HepG2 (cell line): ENCODE data around the gene SOX12. TPM values are rescaled to one million over a fixed set of nuclear protein-coding genes. Genes with fewer than 3 reads are reported as not detected.
A peak's percentile ranks its signal among the peaks of the same experiment; 100 is the strongest.

Experiments
- ATF3 ChIP-seq: sonication (generic); formaldehyde crosslinking; IDR thresholded peaks from 2 replicates; pipeline ENCODE4 v1.4.0; 2020; ENCODE audit warnings: missing genetic modification reagents
- CREBL2 ChIP-seq: sonication (generic); formaldehyde crosslinking; IDR thresholded peaks from 2 replicates; pipeline ENCODE4 v1.8.1; 2023; ENCODE audit warnings: missing genetic modification reagents, mild to moderate bottlenecking, borderline replicate concordance
- DNMT3B ChIP-seq: conservative IDR thresholded peaks from 2 replicates; pipeline ENCODE4 v1.6.1; 2016; ENCODE audit warnings: missing biosample characterization, control low read depth
- E2F2 ChIP-seq: sonication (generic); formaldehyde crosslinking; IDR thresholded peaks from 2 replicates; pipeline ENCODE4 v1.4.0; 2020; ENCODE audit warnings: missing genetic modification reagents, borderline replicate concordance
- HMG20A ChIP-seq: IDR thresholded peaks from 2 replicates; pipeline ENCODE4 v1.6.1; 2016; ENCODE audit warnings: borderline replicate concordance
- JDP2 ChIP-seq: sonication (generic); formaldehyde crosslinking; IDR thresholded peaks from 2 replicates; pipeline ENCODE4 v1.8.1; 2022; ENCODE audit warnings: missing genetic modification reagents, borderline replicate concordance
- KLF6 ChIP-seq: IDR thresholded peaks from 2 replicates; pipeline ENCODE4 v1.8.0; 2016; ENCODE audit warnings: missing biosample characterization, missing genetic modification reagents
- MAFK ChIP-seq, 2 experiments: IDR thresholded peaks in 1 of 2; conservative IDR thresholded peaks in 1 of 2; 2 replicates each; pipeline ENCODE4 v1.6.1; 2011; ENCODE audit warnings: improper control_type of control experiment in 2 of 2, low read length in 2 of 2
- MED1 ChIP-seq: sonication (generic); formaldehyde crosslinking; IDR thresholded peaks from 2 replicates; pipeline ENCODE4 v1.4.0; 2020; ENCODE audit warnings: missing genetic modification reagents
- NR2F1 ChIP-seq, 2 experiments: fragments of 450-650 bp in 1 of 2; formaldehyde crosslinking in 1 of 2; IDR thresholded peaks; 2 replicates each; pipeline versions ENCODE4 v1.5.0 to v1.6.1; 2016 to 2020; ENCODE audit warnings: mild to moderate bottlenecking in 1 of 2, missing compliant biosample characterization in 1 of 2, missing genetic modification reagents in 1 of 2, moderate library complexity in 1 of 2
- PAX8 ChIP-seq: sonication (generic); formaldehyde crosslinking; IDR thresholded peaks from 2 replicates; pipeline ENCODE4 v1.8.0; 2022; ENCODE audit warnings: mild to moderate bottlenecking, missing genetic modification reagents, borderline replicate concordance
- RARG ChIP-seq: sonication (generic); formaldehyde crosslinking; IDR thresholded peaks from 2 replicates; pipeline ENCODE4 v1.4.0; 2020; ENCODE audit warnings: low read depth, mild to moderate bottlenecking, missing genetic modification reagents
- RBFOX2 ChIP-seq: fragments of 200-400 bp; formaldehyde crosslinking; IDR thresholded peaks from 2 replicates; pipeline ENCODE4 v1.6.1; 2017; ENCODE audit warnings: low read depth, mild to moderate bottlenecking, low read length
- SNAPC2 ChIP-seq: sonication (generic); formaldehyde crosslinking; IDR thresholded peaks from 2 replicates; pipeline ENCODE4 v1.8.1; 2022; ENCODE audit warnings: mild to moderate bottlenecking, missing genetic modification reagents
- TCF7L2 ChIP-seq: IDR thresholded peaks from 2 replicates; pipeline ENCODE4 v1.6.1; 2011; ENCODE audit warnings: mild to moderate bottlenecking, low read depth, low read length, moderate library complexity
- ZBTB10 ChIP-seq: sonication (generic); formaldehyde crosslinking; IDR thresholded peaks from 2 replicates; pipeline ENCODE4 v1.4.0; 2020; ENCODE audit warnings: missing genetic modification reagents, borderline replicate concordance
- ZBTB21 ChIP-seq: sonication (generic); formaldehyde crosslinking; IDR thresholded peaks from 2 replicates; pipeline ENCODE4 v1.4.0; 2020; ENCODE audit warnings: missing genetic modification reagents
- ZBTB33 ChIP-seq: sonication (generic); formaldehyde crosslinking; IDR thresholded peaks from 2 replicates; pipeline ENCODE4 v1.4.0; 2020; ENCODE audit warnings: missing genetic modification reagents
- ZBTB38 ChIP-seq: sonication (generic); formaldehyde crosslinking; IDR thresholded peaks from 2 replicates; pipeline ENCODE4 v1.5.1; 2020; ENCODE audit warnings: mild to moderate bottlenecking, missing genetic modification reagents
- ZNF121 ChIP-seq: sonication (generic); formaldehyde crosslinking; IDR thresholded peaks from 2 replicates; pipeline ENCODE4 v1.5.0; 2020; ENCODE audit warnings: mild to moderate bottlenecking, missing genetic modification reagents
- ZNF691 ChIP-seq: sonication (generic); formaldehyde crosslinking; IDR thresholded peaks from 2 replicates; pipeline ENCODE4 v1.4.0; 2020; ENCODE audit warnings: missing genetic modification reagents, low read depth, mild to moderate bottlenecking, borderline replicate concordance
- ZNF713 ChIP-seq: sonication (generic); formaldehyde crosslinking; IDR thresholded peaks from 2 replicates; pipeline ENCODE4 v1.4.0; 2020; ENCODE audit warnings: mild to moderate bottlenecking, missing genetic modification reagents
- polyA plus RNA-seq, 8 experiments: library from polyadenylated mRNA; depleted of rRNA in 3 of 8; stranded (reverse) in 7 of 8; unstranded in 1 of 8; fragments of >200 nt; fragmentation: Illumina TruSeq in 4 of 8; extraction: Trizol in 4 of 8; gene quantifications; 2 replicates each; pipeline versions ENCODE4 v1.2.1 to v1.2.3, GENCODE V29; 2011 to 2016; ENCODE audit warnings: low read depth in 4 of 8, missing spikeins in 1 of 8, mixed read lengths in 1 of 8; ENCODE audit not compliant: insufficient read depth in 1 of 8
- total RNA-seq, 5 experiments: library from RNA; depleted of rRNA; stranded (reverse); fragments of >200 nt; fragmentation: Illumina TruSeq; extraction: Trizol; gene quantifications; 2 replicates each; pipeline ENCODE4 v1.2.3, GENCODE V29; 2016; ENCODE audit warnings: low read depth in 1 of 5

Gene SOX12
- total and polyA plus RNA-seq, 2 of the 13 experiments (the other 11 are each of a cell fraction or from before 2014, with no cell fraction given): 10.0 to 18.7 TPM

GRCh38 chr20:363319-364078, 38.1 kb downstream of the SOX12 start (continued):
- TF ChIP-seq ZBTB33 (CRISPR knock-in tag) (no peak), DNMT3B (peak; percentile 73; the same call in 1 of the 2 replicates), RBFOX2 (no peak), RARG (CRISPR knock-in tag) (no peak), MAFK (conservative IDR thresholded peaks at IDR 0.05 in 1 of 2, IDR thresholded peaks at IDR 0.05 in 1 of 2; ENCODE audit: low read length in 2 of 2) (0 out of 4 replicates have a peak, but pooled peaks of 1 of the 2 experiments have one; percentile 1), PAX8 (CRISPR knock-in tag) (no peak), E2F2 (no peak), ZNF713 (CRISPR knock-in tag) (0 out of 2 replicates have a peak, but pooled peaks have one; percentile 21), NR2F1 (CRISPR knock-in tag; IDR thresholded peaks at IDR 0.05) (no peak), MED1 (CRISPR knock-in tag) (peak; percentile 64), CREBL2 (CRISPR knock-in tag) (no peak), KLF6 (CRISPR knock-in tag) (no peak), ZBTB21 (CRISPR knock-in tag) (no peak), ZNF121 (no peak), ZBTB10 (CRISPR knock-in tag) (no peak), TCF7L2 (no peak), ZBTB38 (CRISPR knock-in tag) (peak; percentile 89), ZNF691 (CRISPR knock-in tag) (no peak; the same call in 1 of the 2 replicates), ATF3 (CRISPR knock-in tag) (0 out of 2 replicates have a peak, but pooled peaks have one; percentile 22), JDP2 (CRISPR knock-in tag) (no peak), HMG20A (CRISPR knock-in tag) (no peak), SNAPC2 (CRISPR knock-in tag) (0 out of 2 replicates have a peak, but pooled peaks have one; percentile 39)
